ENCODE measurements around the gene BLM.
"Not testable (repeated sequence)": the region's sequence is repeated elsewhere in the genome, so short reads cannot be mapped to it uniquely, and the experiment has no call there.

The BLM gene

GRCh38 chr15:90823455-90823974 is 106.4 kb downstream of the BLM start:
- no peak for DNase-seq

GRCh38 chr15:90825115-90825899 is 108.2 kb downstream of the BLM start:
- DNase-seq = not testable (repeated sequence)

DNA sequence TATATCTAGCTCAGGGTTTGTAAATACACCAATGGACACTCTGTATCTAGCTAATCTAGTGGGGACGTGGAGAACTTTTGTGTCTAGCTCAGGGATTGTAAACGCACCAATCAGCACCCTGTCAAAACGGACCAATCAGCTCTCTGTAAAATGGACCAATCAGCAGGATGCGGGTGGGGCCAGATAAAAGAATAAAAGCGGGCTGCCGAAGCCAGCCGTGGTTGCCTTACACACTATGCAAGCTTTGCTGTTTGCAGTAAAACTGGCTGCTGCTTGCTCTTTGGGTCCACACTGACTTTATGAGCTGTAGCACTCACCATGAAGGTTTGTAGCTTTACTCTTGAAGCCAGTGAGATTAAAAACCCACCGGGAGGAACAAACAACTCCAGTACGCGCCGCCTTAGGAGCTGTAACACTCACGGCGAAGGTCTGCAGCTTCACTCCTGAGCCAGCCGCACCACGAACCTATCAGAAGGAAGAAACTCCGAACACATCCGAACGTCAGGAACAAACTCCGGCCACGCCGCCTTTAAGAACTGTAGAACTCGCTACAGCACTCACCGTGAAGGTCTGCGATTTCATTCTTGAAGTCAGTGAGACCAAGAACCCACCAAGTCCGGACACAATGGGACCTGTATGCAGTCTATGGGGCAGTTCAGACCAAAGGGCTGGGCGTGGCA is 109.2 kb downstream of the BLM start:
- DNase-seq = not testable (repeated sequence)

DNA sequence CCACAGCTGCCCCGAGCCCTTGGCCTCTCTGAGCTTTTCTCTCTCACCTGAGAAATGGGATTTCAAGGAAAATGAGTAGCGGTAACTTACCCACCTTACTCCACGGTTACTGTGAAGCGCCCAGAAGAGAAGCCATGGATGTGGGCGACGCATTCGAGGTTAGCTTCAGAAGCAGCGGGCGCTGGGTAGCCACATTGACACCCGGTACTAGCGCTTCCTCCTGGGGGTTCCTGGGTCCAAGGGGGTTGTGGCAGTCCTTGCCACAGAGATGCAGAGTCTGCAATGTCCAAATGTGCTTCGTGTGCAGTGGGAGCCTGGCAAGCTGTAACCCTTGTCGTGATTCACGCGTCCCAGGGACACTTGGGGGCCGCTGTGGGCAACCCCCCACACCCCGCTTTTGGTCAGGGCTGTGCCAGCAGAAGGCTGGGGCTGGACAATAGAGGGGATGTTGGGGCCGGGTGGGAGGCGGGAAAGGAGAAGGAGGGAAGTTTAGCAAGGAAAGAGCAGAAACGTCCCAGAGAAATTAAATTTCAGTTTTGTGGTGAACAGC is 109.8 kb downstream of the BLM start:
- no peak for DNase-seq

DNA sequence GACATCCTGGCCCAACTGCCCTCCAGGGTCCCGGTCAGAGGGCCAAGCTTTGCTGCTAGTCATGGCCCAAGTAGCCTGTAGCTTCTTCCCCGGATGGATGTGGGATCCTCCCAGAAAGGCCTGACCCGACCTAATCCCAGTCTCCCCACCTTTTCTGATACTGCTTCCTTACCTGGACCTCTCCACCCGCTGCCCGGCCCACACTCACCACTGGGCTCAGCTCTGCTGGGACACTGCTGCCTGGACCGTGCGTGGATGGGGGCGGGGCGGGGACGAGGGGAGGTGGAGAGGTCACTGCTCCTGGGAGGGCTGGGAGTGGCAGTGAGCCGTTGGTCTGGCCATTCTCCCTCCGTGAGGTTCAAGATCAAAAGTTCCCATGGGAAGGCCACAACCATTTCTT is 111.0 kb downstream of the BLM start:
- DNase-seq = no peak

DNA sequence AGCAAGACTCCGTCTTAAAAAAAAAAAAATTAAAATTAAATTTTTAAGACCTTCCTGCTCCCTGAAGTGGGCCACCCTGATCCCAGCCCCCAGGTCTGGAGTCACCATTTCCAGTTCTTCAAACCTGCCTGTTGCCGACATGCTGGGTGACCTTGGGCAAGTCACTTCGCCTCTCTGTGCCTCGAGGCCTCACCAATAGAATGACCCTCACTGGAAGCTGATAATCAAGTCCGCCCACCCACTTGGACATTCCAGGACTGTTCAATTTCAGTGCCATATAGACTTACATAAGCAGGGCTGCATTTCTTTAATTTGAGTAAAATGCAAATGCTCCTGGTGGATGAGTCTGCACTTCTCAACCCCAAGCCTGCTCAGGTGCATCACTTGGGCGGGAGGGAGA is 112.0 kb downstream of the BLM start:
- DNase-seq = no peak

DNA sequence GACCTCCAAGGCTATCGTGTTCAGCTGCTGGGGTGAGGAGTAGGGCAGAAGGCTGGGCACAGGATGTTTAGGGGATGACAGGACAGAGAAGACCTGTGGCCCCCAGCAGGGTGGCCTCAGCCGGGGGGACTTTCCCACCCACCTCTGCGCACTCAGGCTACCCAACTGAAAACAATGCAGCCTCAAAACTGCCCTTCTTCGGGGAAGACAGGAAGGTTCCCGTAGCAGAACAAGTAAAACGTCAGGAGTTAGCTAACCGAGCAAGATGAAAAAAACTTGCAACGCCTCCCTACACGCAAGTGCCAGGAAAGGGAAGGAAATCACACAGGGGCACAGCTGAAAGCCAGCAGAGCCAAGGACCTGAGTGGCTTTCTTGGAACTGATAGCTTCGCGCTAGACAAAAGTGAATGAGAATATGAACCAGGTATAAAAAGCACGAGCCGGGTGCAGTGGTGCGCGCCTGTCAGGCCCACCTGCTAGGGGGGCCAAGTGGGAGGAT is 112.8 kb downstream of the BLM start:
- DNase-seq = no peak

GRCh38 chr15:90834626-90835025 is 117.5 kb downstream of the BLM start:
- no peak for DNase-seq

GRCh38 chr15:90836296-90836871 is 119.2 kb downstream of the BLM start:
- no peak for DNase-seq

DNA sequence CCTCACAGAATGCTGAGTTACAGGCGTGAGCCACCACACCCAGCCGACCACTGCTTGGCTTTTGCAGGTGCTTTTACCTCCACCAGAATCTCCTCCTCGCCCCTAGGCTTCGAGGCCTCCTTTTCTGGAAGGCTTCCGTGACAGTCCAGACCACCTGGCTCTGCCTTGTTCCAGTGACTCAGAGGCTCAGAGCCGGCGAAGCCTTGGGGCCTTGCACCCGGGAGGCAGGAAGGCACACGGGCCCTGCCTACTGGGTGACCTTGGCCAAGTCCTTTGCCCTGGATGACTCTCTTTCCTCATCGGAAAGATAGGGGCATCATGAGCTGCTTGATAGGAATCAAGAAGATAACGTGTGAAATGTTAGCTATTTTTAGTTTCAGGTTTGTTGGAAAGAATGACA is 119.9 kb downstream of the BLM start:
- DNase-seq = no peak

DNA sequence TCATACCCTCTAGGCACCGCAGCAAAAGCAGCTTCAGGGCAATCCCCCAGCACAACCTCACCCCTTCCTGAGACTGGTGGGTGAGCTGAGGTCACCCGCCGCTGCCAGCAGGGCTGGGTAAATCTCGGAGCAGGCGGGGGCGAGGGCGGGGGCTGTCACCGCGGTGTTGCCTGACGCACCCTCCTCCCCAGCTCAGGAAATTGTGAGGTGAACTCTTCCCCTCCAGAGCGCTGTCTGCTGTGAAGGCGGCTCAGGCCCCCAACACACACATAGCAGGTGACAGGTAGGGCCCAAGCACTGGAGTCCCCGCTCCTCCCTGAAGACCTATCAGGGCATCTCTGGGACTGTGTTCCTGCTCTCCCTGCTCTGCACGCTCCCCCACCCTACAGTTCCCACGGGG is 121.0 kb downstream of the BLM start:
- peak; percentile 80 for DNase-seq

DNA sequence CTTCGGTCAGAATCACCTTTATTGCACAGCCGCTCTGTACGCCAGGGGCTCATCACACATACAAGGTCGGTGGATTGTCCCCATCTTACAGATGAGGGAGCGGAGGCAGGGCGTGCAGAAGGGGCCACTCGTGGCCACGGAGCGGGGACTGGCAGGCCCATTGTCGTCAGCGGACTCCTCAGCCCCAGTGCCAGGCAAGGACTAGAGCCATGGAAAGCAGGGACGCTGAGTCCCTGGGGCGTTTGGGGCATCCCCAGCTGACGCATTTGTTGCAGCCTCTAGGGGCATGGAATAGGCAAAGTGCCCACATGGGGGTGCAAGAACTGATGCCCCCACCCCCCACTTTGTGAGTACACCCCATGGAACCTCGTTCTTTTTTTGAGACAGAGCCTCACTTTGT is 121.4 kb downstream of the BLM start:
- DNase-seq = no peak

DNA sequence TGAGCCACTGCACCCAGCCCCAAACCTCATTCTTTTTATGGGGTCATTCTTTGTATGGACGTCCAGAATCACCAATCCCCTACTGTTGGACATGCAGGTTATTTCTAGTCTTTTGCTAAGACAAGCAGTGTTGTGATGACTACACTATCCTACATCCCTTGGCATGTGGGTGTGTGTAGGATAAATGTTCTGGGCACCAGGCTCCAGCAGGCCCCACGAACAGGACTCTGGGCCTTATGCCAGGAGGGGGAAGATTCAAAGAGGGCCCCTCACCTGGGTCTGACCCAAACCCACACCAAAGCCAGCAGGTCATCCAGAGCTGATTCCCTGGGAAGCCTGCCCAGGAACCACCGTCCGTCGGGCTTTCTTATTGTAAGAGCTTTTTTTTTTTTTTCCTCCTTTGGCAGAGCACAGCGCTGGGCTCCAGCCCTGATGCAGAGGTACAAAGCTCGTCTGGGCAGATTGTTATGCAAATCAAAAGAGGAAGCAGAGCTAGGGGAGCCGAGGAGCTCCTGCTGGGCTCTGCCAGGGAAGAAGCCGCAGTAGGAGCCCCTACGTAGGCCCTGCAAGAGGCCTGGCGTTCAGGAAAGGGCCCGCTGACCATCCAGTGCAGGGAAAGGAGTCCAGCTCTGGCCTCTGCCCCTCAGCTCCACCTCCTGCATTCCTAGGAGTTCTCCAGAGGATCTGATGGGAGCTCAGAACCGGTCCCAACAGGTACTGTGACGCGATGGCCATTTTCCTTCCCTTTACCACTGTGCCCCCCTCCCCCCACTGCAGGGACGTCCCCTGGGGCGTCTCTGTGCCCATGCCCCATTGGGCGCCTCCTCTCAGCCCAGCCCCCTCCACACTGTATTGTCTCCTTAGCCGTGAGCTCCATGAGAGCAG is 122.3 kb downstream of the BLM start:
- no peak for DNase-seq

DNA sequence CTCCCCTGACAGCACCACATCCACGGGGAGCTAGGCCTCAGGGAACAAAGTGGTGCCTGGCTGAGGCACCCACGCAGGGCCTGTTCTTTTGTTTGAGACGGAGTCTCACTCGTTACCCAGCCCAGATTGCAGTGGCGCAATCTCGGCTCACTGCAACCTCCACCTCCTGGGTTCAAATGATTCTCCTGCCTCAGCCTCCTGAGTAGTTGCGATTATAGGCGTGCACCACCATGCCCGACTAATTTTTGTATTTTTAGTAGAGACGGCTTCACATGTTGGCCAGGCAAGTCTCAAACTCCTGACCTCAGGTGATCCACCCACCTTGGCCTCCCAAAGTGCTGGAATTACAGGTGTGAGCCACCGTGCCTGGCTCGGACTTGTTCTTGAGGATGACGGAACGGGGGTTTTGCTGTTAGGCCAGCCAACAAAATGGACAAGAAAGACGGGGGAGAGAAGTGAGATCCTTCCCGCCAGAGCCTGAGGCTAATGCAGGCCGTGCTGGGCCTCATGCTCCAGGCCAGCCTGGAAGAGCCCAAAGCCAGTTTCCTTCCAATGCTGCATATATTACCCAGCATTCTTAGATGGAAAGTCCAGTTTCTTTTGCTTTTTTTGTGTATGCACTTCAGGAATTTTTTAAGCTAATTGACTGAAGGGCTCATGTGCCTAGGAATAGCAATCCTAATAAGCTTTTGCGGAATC is 123.2 kb downstream of the BLM start:
- DNase-seq = no peak

GRCh38 chr15:90840954-90841353 is 123.8 kb downstream of the BLM start:
- DNase-seq = no peak

DNA sequence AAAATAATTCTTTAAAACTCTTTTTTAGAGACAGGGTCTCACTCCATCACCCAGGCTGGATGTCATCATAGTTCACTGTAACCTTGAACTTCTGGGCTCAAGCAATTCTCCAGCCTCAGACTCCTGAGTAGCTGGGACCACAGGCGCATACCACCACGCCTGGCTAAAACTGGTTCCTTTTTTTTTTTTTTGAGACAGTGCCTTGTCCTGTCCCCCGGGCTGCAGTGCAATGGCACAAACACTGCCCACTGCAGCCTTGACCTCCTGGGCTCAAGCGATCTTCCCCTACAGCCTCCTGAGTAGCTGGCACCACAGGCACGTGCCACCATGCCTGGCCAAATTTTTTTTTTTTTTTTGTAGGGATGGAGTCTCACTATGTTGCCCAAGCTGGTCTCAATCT is 127.5 kb downstream of the BLM start:
- DNase-seq = no peak

GRCh38 chr15:90845201-90845949 is 128.2 kb downstream of the BLM start:
- DNase-seq = no peak

GRCh38 chr15:90849424-90849823 is 132.3 kb downstream of the BLM start:
- not testable (repeated sequence) for DNase-seq

DNA sequence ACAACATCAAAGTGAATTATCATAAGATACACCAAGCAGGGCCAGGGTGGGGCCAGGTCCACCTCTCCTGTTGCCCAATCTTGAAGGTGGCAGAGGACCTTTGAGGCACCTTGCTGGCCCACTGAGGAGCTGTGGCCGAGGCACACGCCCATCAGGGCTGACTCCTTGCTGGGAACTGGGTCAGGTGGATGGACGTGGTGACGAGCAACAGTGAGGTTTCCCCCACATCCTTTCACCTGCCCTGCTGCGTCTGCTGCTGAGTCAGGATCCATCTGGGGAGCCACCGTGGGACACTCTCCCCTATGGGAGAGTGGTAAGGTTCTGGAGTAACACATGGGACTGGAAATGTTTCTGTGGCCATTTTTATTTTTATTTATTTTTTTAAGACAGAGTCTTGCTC is 134.0 kb downstream of the BLM start:
- DNase-seq = no peak

DNA sequence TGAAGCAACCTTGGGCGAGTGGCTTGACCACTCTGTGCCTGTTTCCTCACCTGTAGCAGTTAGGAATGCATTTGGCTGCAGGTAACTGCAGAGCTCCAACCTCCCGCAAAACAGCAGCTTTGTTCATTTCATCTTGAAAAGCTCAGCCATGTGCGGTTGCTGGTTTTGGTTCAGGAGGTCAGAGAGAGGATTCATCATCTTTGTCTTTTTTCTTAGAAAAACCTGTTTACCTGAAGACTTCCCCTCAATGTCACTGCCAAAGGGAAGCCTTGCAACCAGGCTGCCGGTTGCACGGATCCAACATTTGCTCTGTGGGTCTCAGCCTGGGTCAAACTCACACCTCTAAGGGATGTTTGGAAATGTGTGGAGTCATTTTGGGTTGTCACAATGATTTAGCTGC is 134.8 kb downstream of the BLM start:
- no peak for DNase-seq

GRCh38 chr15:90855139-90855538 is 138.0 kb downstream of the BLM start:
- DNase-seq = no peak

Data from activated gamma-delta T cell (primary cell).